ENCODE data around the gene RNF14.

The RNF14 gene

GRCh38 chr5:141992349-141992963, 23.6 kb downstream of the RNF14 start:
- H3K27ac ChIP-seq = no peak overlapping the region
- TF ChIP-seq, protein P1, sequence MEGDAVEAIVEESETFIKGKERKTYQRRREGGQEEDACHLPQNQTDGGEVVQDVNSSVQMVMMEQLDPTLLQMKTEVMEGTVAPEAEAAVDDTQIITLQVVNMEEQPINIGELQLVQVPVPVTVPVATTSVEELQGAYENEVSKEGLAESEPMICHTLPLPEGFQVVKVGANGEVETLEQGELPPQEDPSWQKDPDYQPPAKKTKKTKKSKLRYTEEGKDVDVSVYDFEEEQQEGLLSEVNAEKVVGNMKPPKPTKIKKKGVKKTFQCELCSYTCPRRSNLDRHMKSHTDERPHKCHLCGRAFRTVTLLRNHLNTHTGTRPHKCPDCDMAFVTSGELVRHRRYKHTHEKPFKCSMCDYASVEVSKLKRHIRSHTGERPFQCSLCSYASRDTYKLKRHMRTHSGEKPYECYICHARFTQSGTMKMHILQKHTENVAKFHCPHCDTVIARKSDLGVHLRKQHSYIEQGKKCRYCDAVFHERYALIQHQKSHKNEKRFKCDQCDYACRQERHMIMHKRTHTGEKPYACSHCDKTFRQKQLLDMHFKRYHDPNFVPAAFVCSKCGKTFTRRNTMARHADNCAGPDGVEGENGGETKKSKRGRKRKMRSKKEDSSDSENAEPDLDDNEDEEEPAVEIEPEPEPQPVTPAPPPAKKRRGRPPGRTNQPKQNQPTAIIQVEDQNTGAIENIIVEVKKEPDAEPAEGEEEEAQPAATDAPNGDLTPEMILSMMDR (conservative IDR thresholded peaks at IDR 0.05) = peak; percentile 92
- no peak for TF ChIP-seq ZFX (IDR thresholded peaks at IDR 0.05)

DNA sequence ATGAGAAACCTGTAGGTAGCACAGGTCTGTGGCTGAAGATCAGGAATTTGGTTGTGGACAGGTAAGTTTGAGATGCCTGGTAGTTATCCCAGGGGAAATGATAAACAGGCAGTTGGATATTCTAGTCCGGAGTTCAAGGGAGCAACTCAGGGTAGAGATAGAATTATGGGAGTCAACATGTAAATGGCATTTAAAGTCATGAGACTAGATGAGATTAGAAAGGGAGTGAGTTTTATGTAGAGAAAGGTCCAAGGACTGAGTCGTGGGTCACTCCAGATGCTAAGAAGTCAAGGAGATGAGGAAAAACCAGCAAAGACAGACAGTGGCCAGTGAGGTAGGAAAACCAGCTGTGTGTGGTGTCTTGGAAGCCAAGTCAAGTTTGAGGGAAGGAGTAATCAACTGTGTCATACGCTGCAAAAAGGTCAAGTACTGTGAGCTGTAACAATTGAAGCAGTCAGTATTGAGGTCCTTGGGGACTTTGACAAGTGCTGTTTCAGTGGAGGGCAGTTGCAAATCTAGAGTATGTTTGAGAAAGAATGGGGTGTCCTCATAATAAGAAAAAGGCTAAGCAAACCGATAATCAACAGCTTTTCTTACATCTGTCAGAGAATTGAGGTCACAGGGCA, 25.7 kb downstream of the RNF14 start:
- no peak for TF ChIP-seq ZFX (IDR thresholded peaks at IDR 0.05)
- TF ChIP-seq, protein P1 (conservative IDR thresholded peaks at IDR 0.05) = no peak
- no peak overlapping the region for H3K27ac ChIP-seq

- TF ChIP-seq, protein P1 (conservative IDR thresholded peaks at IDR 0.05) = no peak
- no peak for TF ChIP-seq ZFX (IDR thresholded peaks at IDR 0.05)
Measured at GRCh38 chr5:141995656-141996055, 26.8 kb downstream of the RNF14 start.

GRCh38 chr5:141997358-141997960, 28.6 kb downstream of the RNF14 start:
- TF ChIP-seq, protein P1 (conservative IDR thresholded peaks at IDR 0.05) = no peak
- no peak for TF ChIP-seq ZFX (IDR thresholded peaks at IDR 0.05)
- no peak overlapping the region for H3K27ac ChIP-seq

More at GRCh38 chr5:141995656-141996055, 26.8 kb downstream of the RNF14 start:
- no peak overlapping the region for H3K27ac ChIP-seq

- TF ChIP-seq, protein P1 (conservative IDR thresholded peaks at IDR 0.05) = no peak
- TF ChIP-seq ZFX (IDR thresholded peaks at IDR 0.05) = no peak
Measured at GRCh38 chr5:142000173-142000572, 31.3 kb downstream of the RNF14 start.

DNA sequence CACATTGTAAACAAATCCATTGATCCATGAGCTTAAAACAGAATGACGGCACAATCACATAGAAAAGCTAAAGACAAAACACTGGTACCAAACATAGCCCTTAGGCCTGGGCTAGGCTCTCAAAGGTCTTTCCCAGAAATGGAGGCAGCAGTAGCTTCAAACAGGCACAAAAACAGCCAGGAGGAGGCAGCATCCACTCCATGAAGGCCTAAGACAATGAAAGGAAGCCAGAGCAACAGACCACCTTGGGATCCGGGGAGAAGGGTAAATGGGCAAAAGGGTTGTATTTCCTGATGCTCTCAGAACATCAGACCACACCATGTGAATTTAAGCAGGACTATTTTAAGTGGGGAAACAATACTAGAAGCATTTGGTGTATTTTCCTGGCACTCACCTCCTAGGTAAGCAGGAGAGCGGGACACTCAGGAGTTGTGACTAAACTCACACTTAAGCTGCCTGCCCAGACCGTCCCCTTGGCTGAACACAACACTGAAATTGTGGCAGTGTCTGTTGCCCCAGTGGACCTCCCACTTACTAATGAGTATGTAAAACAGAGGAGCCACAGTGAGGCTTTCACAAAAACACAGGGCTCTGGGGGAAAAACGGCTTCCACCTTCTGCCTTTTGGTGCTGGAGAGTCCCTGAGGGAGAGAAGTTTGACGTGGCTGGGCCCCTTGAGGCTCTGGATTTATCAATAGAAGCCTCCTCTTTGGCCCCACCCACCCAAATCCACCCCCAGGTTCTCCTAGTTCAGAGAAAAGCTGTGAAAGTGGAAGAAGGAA, 32.0 kb downstream of the RNF14 start:
- H3K27ac ChIP-seq = no peak overlapping the region
- TF ChIP-seq, protein P1 (conservative IDR thresholded peaks at IDR 0.05) = peak; percentile 36
- TF ChIP-seq ZFX (IDR thresholded peaks at IDR 0.05) = no peak

More at GRCh38 chr5:142000173-142000572, 31.3 kb downstream of the RNF14 start:
- no peak overlapping the region for H3K27ac ChIP-seq

All from C4-2B (cell line).